Kidney (tissue), 14 donors: ENCODE data around the gene TMEM14A. TPM values are rescaled to one million over a fixed set of nuclear protein-coding genes. Genes with fewer than 3 reads are reported as not detected.

ENCODE experiments used
- DNase-seq, 5 donors: peaks; one replicate each; pipeline ENCODE4 v3.0.0-alpha.2; 2013 to 2020
- FAIRE-seq: peaks from 2 replicates; lab custom pipeline; 2012; peaks lifted over from hg19 to GRCh38; lab: Jason Lieb, UNC
- H3K27ac ChIP-seq, 2 donors: one replicate each; pipeline ENCODE4 v1.7.0; 2013; ENCODE audit warnings: low read depth in 2 of 2, low read length in 2 of 2, inconsistent platforms in 1 of 2
- H3K27me3 ChIP-seq: one replicate; pipeline ENCODE4 v1.7.1; 2013; ENCODE audit warnings: low read length, inconsistent platforms; ENCODE audit not compliant: control insufficient read depth, insufficient read depth
- H3K36me3 ChIP-seq, 3 donors: one replicate each; pipeline versions ENCODE4 v1.7.0 to v1.7.1; 2013; ENCODE audit warnings: low read length in 3 of 3, control low read depth in 1 of 3, inconsistent platforms in 1 of 3; ENCODE audit not compliant: insufficient read depth in 3 of 3, control insufficient read depth in 2 of 3
- H3K4me1 ChIP-seq, 3 donors: one replicate each; pipeline versions ENCODE4 v1.7.0 to v1.7.1; 2013; ENCODE audit warnings: low read length in 3 of 3, inconsistent platforms in 1 of 3, low read depth in 1 of 3; ENCODE audit not compliant: control insufficient read depth in 2 of 3, insufficient read depth in 2 of 3
- H3K4me3 ChIP-seq, 3 donors: one replicate each; pipeline versions ENCODE4 v1.7.0 to v1.8.1; 2013; ENCODE audit warnings: low read length in 3 of 3, control low read depth in 1 of 3, inconsistent platforms in 1 of 3
- H3K9ac ChIP-seq, 3 donors: one replicate each; pipeline versions ENCODE4 v1.7.0 to v1.7.1; 2013; ENCODE audit warnings: low read length in 3 of 3, control low read depth in 1 of 3, inconsistent platforms in 1 of 3
- H3K9me3 ChIP-seq, 3 donors: one replicate each; pipeline versions ENCODE4 v1.7.0 to v1.7.1; 2013; ENCODE audit warnings: low read length in 3 of 3, control low read depth in 1 of 3, inconsistent platforms in 1 of 3; ENCODE audit not compliant: control insufficient read depth in 2 of 3, insufficient read depth in 1 of 3
- CTCF ChIP-seq: IDR thresholded peaks from 3 replicates; pipeline ENCODE4 v1.5.1; 2012; ENCODE audit warnings: mild to moderate bottlenecking, moderate library complexity, borderline replicate concordance; ENCODE audit not compliant: insufficient read depth; ENCODE audit errors: extremely low read depth
- intact Hi-C: fragments of 100-400 bp; cut with DNase I; formaldehyde crosslinking; loops from one replicate; pipeline ENCODE4 v1.11.1; 2022
- polyA plus RNA-seq: library from polyadenylated mRNA; stranded (reverse); fragments of 350-450 nt; fragmentation: Illumina TruSeq; extraction: RNeasy Lipid Tissue Mini Kit (QIAGEN cat#74804); gene quantifications from one replicate; pipeline ENCODE4 v1.2.3, GENCODE V29; 2014; ENCODE audit warnings: low read depth, low replicate concordance; ENCODE audit not compliant: insufficient read depth
- total RNA-seq: library from RNA; stranded (reverse); fragmentation: NEBNext Ultra II Directional; extraction: Animal tissue kit (Norgen Biotek cat#: 25700); gene quantifications from one replicate; pipeline ENCODE4 v1.2.1, GENCODE V29; 2021
- donor health status: control.
- donor health status: control.
- donor health status: control.
- donor health status: control.
- donor health status: control.
- donor health status: DM: yes; HTN: yes; CAD: no.
- donor health status: Normal renal cell carcinoma (clear cell type).

The TMEM14A gene
- total and polyA plus RNA-seq, 2 donors from 2014 or later: 23.8 to 48.8 TPM

GRCh38 chr6:52632011-52632410, 38.9 kb upstream of the TMEM14A start:
- FAIRE-seq: no peak
- TF ChIP-seq CTCF: no peak
- Histone ChIP-seq H3K4me3 (no peak overlapping the region), H3K27me3 (no peaks in the 10 kb centered on the region), H3K36me3 (no peaks in the 10 kb centered on the region), H3K27ac (no peak overlapping the region), H3K4me1 (no peaks in the 10 kb centered on the region), H3K9ac (no peak overlapping the region), H3K9me3 (no peaks in the 10 kb centered on the region)
- intact Hi-C loops: no loop called here
- no peak for DNase-seq

- intact Hi-C loops: no loop called here
- no peak overlapping the region for H3K27ac ChIP-seq
- DNase-seq (no peak), FAIRE-seq (no peak)
- H3K4me1 ChIP-seq: no peaks in the 10 kb centered on the region
- H3K4me3 ChIP-seq: no peak overlapping the region
- H3K9ac ChIP-seq: no peak overlapping the region
- no peak for TF ChIP-seq CTCF
- no peaks in the 10 kb centered on the region for H3K27me3 ChIP-seq
- no peaks in the 10 kb centered on the region for H3K36me3 ChIP-seq
- H3K9me3 ChIP-seq: no peaks in the 10 kb centered on the region
Observed at GRCh38 chr6:52634211-52634610, 36.7 kb upstream of the TMEM14A start.

GRCh38 chr6:52635049-52635577, 35.8 kb upstream of the TMEM14A start:
- no peak overlapping the region for H3K27ac ChIP-seq
- H3K9me3 ChIP-seq: no peaks in the 10 kb centered on the region
- H3K36me3 ChIP-seq: no peaks in the 10 kb centered on the region
- no peak for TF ChIP-seq CTCF
- intact Hi-C loops: no loop called here
- no peak for FAIRE-seq
- no peak overlapping the region for H3K4me3 ChIP-seq
- no peaks in the 10 kb centered on the region for H3K4me1 ChIP-seq
- H3K27me3 ChIP-seq: no peaks in the 10 kb centered on the region
- DNase-seq: no peak
- no peak overlapping the region for H3K9ac ChIP-seq

- Histone ChIP-seq H3K27me3 (no peaks in the 10 kb centered on the region), H3K9me3 (no peaks in the 10 kb centered on the region), H3K36me3 (no peaks in the 10 kb centered on the region), H3K4me1 (no peaks in the 10 kb centered on the region), H3K27ac (no peak overlapping the region), H3K4me3 (no peak overlapping the region), H3K9ac (no peak overlapping the region)
- no peak for TF ChIP-seq CTCF
- DNase-seq (no peak), FAIRE-seq (no peak)
- intact Hi-C loops: no loop called here
Observed at GRCh38 chr6:52636830-52637229, 34.1 kb upstream of the TMEM14A start.
